SK-N-SH (cell line): ENCODE data around the gene PTX3. TPM values are rescaled to one million over a fixed set of nuclear protein-coding genes. Genes with fewer than 3 reads are reported as not detected.

Experiments
- CTCF ChIA-PET: fragments of 300-600, 350-600 bp; formaldehyde crosslinking; extraction: SDS; loops from one replicate; lab custom pipeline; 2021; lab: Yijun Ruan, JAX
- POLR2A ChIA-PET: fragments of 350-600 bp; sonication (Branson Sonifier 250); formaldehyde crosslinking; extraction: SDS; loops from one replicate; lab custom pipeline; 2020; ENCODE audit warnings: antibody characterized with exemption, inconsistent platforms; lab: Yijun Ruan, JAX
- DNase-seq: peaks from one replicate; pipeline ENCODE4 v3.0.0; 2012
- H2AFZ ChIP-seq: fragments of 200-600 bp; sonication (generic); 2 replicates; pipeline ENCODE4 v1.8.1; 2016; ENCODE audit warnings: antibody characterized with exemption, mild to moderate bottlenecking, low read depth
- H3F3A ChIP-seq: fragments of 200-600 bp; sonication (generic); replicated peaks from 2 replicates; pipeline ENCODE3; 2016; ENCODE audit warnings: antibody characterized with exemption, mild to moderate bottlenecking; ENCODE audit not compliant: insufficient read depth
- H3K27ac ChIP-seq, 2 experiments: fragments of 200-500 bp in 1 of 2; fragments of 200-600 bp in 1 of 2; sonication (Bioruptor generic) in 1 of 2; sonication (generic), shearing (Covaris generic) in 1 of 2; 2 replicates each; pipeline versions ENCODE4 v1.5.1 to v1.6.1; 2014 to 2016; ENCODE audit warnings: low read depth in 2 of 2, inconsistent platforms in 1 of 2, low read length in 1 of 2, mild to moderate bottlenecking in 1 of 2, mixed read lengths in 1 of 2
- H3K27me3 ChIP-seq: fragments of 200-600 bp; sonication (generic), shearing (Covaris generic); 2 replicates; pipeline ENCODE4 v1.6.1; 2016; ENCODE audit warnings: mixed run types; ENCODE audit not compliant: insufficient read depth
- H3K36me3 ChIP-seq, 2 experiments: fragments of 200-500 bp in 1 of 2; fragments of 200-600 bp in 1 of 2; sonication (Bioruptor generic) in 1 of 2; sonication (generic) in 1 of 2; replicated peaks in 1 of 2; 2 replicates each; pipeline versions ENCODE3 to v1.5.1; 2014 to 2016; ENCODE audit warnings: low read length in 1 of 2, mild to moderate bottlenecking in 1 of 2; ENCODE audit not compliant: insufficient read depth in 2 of 2, control insufficient read depth in 1 of 2
- H3K4me1 ChIP-seq, 2 experiments: fragments of 200-500 bp in 1 of 2; fragments of 200-600 bp in 1 of 2; sonication (Bioruptor generic) in 1 of 2; sonication (generic), shearing (Covaris generic) in 1 of 2; 2 replicates each; pipeline versions ENCODE4 v1.5.1 to v1.6.1; 2014 to 2016; ENCODE audit warnings: low read depth in 1 of 2, low read length in 1 of 2, mixed run types in 1 of 2; ENCODE audit not compliant: insufficient read depth in 2 of 2, control insufficient read depth in 1 of 2
- H3K4me2 ChIP-seq: fragments of 200-600 bp; sonication (generic), shearing (Covaris generic); 2 replicates; pipeline ENCODE4 v1.6.1; 2017; ENCODE audit warnings: mixed run types
- H3K4me3 ChIP-seq, 2 experiments: fragments of 200-500 bp in 1 of 2; fragments of 200-600 bp in 1 of 2; sonication (Bioruptor generic) in 1 of 2; sonication (generic), shearing (Covaris generic) in 1 of 2; 2 replicates each; pipeline versions ENCODE4 v1.5.1 to v1.8.1; 2014 to 2016; ENCODE audit warnings: low read depth in 2 of 2, inconsistent platforms in 1 of 2, low read length in 1 of 2, mild to moderate bottlenecking in 1 of 2, mixed read lengths in 1 of 2, moderate library complexity in 1 of 2
- H3K79me2 ChIP-seq: fragments of 200-600 bp; sonication (generic); 2 replicates; pipeline ENCODE4 v1.8.1; 2017; ENCODE audit warnings: mild to moderate bottlenecking; ENCODE audit not compliant: insufficient read depth
- H3K9ac ChIP-seq: fragments of 200-600 bp; sonication (generic); 2 replicates; pipeline ENCODE4 v1.6.1; 2017; ENCODE audit warnings: mixed run types
- H3K9me2 ChIP-seq: fragments of 200-600 bp; sonication (generic); 2 replicates; pipeline ENCODE4 v1.6.1; 2017; ENCODE audit warnings: mixed run types
- H3K9me3 ChIP-seq: fragments of 200-600 bp; sonication (generic); 2 replicates; pipeline ENCODE4 v1.6.1; 2017; ENCODE audit warnings: mixed run types, mild to moderate bottlenecking, moderate library complexity
- H4K20me1 ChIP-seq: fragments of 200-600 bp; sonication (generic); 2 replicates; pipeline ENCODE4 v1.6.1; 2017; ENCODE audit warnings: mild to moderate bottlenecking, mixed run types; ENCODE audit not compliant: insufficient read depth
- CHD2 ChIP-seq: fragments of 150-350 bp; IDR thresholded peaks from 2 replicates; pipeline ENCODE4 v1.6.1; 2018; ENCODE audit warnings: low read length; ENCODE audit not compliant: partially characterized antibody
- EP300 ChIP-seq, 2 experiments: IDR thresholded peaks; 2 replicates each; pipeline versions ENCODE4 v1.4.0 to v1.6.1; 2012; ENCODE audit warnings: borderline replicate concordance in 1 of 2, low read depth in 1 of 2, low read length in 1 of 2
- EZH2phosphoT487 ChIP-seq: fragments of 200-600 bp; sonication (generic); IDR thresholded peaks from 2 replicates; pipeline ENCODE4 v1.6.1; 2017; ENCODE audit warnings: low read depth, mixed run types, mild to moderate bottlenecking, antibody characterized with exemption, moderate library complexity, borderline replicate concordance
- FOXJ3 ChIP-seq: sonication (generic); formaldehyde crosslinking; IDR thresholded peaks from 2 replicates; pipeline ENCODE4 v1.5.1; 2020; ENCODE audit warnings: mild to moderate bottlenecking, missing genetic modification reagents
- FOXM1 ChIP-seq: IDR thresholded peaks from 2 replicates; pipeline ENCODE4 v1.4.0; 2012; ENCODE audit warnings: low read depth, mild to moderate bottlenecking
- IRF3 ChIP-seq: fragments of 150-350 bp; IDR thresholded peaks from 2 replicates; pipeline ENCODE4 v1.6.1; 2016; ENCODE audit warnings: mild to moderate bottlenecking, low read depth, low read length
- NRF1 ChIP-seq: IDR thresholded peaks from 2 replicates; pipeline ENCODE4 v1.6.1; 2012; ENCODE audit warnings: low read depth, mild to moderate bottlenecking, low read length
- PBX3 ChIP-seq: IDR thresholded peaks from 2 replicates; pipeline ENCODE4; 2012
- POLR2AphosphoS5 ChIP-seq: IDR thresholded peaks from 2 replicates; pipeline ENCODE4 v1.6.1; 2012; ENCODE audit warnings: low read depth, low read length
- RAD21 ChIP-seq: IDR thresholded peaks from 2 replicates; pipeline ENCODE4 v1.6.1; 2012; ENCODE audit warnings: mild to moderate bottlenecking, low read length
- SMC3 ChIP-seq: IDR thresholded peaks from 2 replicates; pipeline ENCODE4 v1.6.1; 2012; ENCODE audit warnings: low read depth, low read length, improper control_type of control experiment
- TCF12 ChIP-seq: IDR thresholded peaks from 2 replicates; pipeline ENCODE4 v1.4.0; 2012
- WGBS: methylation state at CpG from one replicate; pipeline ENCODE4 v1.1.6; 2017; ENCODE audit warnings: low lambda C conversion rate; 5-methylcytosine and 5-hydroxymethylcytosine counted together
- polyA plus RNA-seq, 3 experiments: library from polyadenylated mRNA; depleted of rRNA; stranded (reverse); fragments of >200 nt; gene quantifications; 2 replicates each; pipeline ENCODE4 v1.2.3, GENCODE V29; 2012
- TF ChIP-seq, protein P1 (sequence below): fragments of 200-600 bp; sonication (generic); IDR thresholded peaks from 2 replicates; pipeline ENCODE4 v1.6.1; 2017; ENCODE audit warnings: antibody characterized with exemption, mild to moderate bottlenecking, moderate library complexity
- TF ChIP-seq, protein P2 (sequence below): fragments of 150-350 bp; IDR thresholded peaks from 2 replicates; pipeline ENCODE4 v1.6.1; 2017; ENCODE audit warnings: antibody characterized with exemption, low read length, low read depth, borderline replicate concordance
- TF ChIP-seq, protein P3 (sequence below): IDR thresholded peaks from 2 replicates; pipeline ENCODE4 v1.4.0; 2012; ENCODE audit warnings: low read depth, borderline replicate concordance

Gene PTX3
- polyA plus RNA-seq, 1 of the 3 experiments (the other 2 are of a cell fraction) = 208 TPM

- POLR2A ChIA-PET = no interaction called here
- TF ChIP-seq, protein P1, sequence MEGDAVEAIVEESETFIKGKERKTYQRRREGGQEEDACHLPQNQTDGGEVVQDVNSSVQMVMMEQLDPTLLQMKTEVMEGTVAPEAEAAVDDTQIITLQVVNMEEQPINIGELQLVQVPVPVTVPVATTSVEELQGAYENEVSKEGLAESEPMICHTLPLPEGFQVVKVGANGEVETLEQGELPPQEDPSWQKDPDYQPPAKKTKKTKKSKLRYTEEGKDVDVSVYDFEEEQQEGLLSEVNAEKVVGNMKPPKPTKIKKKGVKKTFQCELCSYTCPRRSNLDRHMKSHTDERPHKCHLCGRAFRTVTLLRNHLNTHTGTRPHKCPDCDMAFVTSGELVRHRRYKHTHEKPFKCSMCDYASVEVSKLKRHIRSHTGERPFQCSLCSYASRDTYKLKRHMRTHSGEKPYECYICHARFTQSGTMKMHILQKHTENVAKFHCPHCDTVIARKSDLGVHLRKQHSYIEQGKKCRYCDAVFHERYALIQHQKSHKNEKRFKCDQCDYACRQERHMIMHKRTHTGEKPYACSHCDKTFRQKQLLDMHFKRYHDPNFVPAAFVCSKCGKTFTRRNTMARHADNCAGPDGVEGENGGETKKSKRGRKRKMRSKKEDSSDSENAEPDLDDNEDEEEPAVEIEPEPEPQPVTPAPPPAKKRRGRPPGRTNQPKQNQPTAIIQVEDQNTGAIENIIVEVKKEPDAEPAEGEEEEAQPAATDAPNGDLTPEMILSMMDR = no peak
- TF ChIP-seq FOXJ3 (no peak), IRF3 (no peak), FOXM1 (no peak), CHD2 (no peak), EZH2phosphoT487 (no peak), NRF1 (no peak), EP300 (IDR thresholded peaks at IDR 0.05; ENCODE audit: borderline replicate concordance in 1 of 2, low read depth in 1 of 2, low read length in 1 of 2) (no peak), TCF12 (no peak)
- CTCF ChIA-PET = interaction anchor here (0.9 to 1.0 kb wide), 2 partner anchors 16 to 100 kb away, joined by 3 read pairs; no protein-coding TSS in a partner anchor
- Histone ChIP-seq H3K36me3 (no peaks in the 10 kb centered on the region), H3K27me3 (no peaks in the 10 kb centered on the region), H3K79me2 (no peaks in the 10 kb centered on the region), H3K9me2 (no peaks in the 10 kb centered on the region), H3K9ac (no peak overlapping the region), H3K4me3 (no peak overlapping the region), H2AFZ (no peak overlapping the region), H3K4me1 (peaks cover 0 to 8% of the 10 kb centered on the region in 2 experiments; a peak in 2 of 4 replicates), H3F3A (peaks cover 7% of the 10 kb centered on the region), H3K9me3 (no peaks in the 10 kb centered on the region), H4K20me1 (no peaks in the 10 kb centered on the region), H3K27ac (no peak overlapping the region), H3K4me2 (no peak overlapping the region)
- no peak for DNase-seq
Measured at GRCh38 chr3:157393113-157393512, 43.5 kb upstream of the PTX3 start.

- 50% methylated on average over 1 of the region's 1 CpG for WGBS
- H3K4me2 ChIP-seq = no peak overlapping the region
- H2AFZ ChIP-seq = no peak overlapping the region
- no peaks in the 10 kb centered on the region for H3K9me3 ChIP-seq
- DNase-seq = no peak
- POLR2A ChIA-PET = no interaction called here
- H3K9ac ChIP-seq = no peak overlapping the region
- H4K20me1 ChIP-seq = no peaks in the 10 kb centered on the region
- H3K4me1 ChIP-seq = peaks cover 0 to under 1% of the 10 kb centered on the region in 2 experiments; a peak in 2 of 4 replicates
- CTCF ChIA-PET = interaction anchor here (0.6 kb wide), 1 partner anchor 12 kb away, joined by 3 read pairs; no protein-coding TSS in a partner anchor
- no peak overlapping the region for H3K4me3 ChIP-seq
- H3K36me3 ChIP-seq = no peaks in the 10 kb centered on the region
- H3F3A ChIP-seq = no peaks in the 10 kb centered on the region
- no peaks in the 10 kb centered on the region for H3K79me2 ChIP-seq
- no peaks in the 10 kb centered on the region for H3K9me2 ChIP-seq
- H3K27me3 ChIP-seq = no peaks in the 10 kb centered on the region
- H3K27ac ChIP-seq = no peak overlapping the region
- TF ChIP-seq, protein P2, sequence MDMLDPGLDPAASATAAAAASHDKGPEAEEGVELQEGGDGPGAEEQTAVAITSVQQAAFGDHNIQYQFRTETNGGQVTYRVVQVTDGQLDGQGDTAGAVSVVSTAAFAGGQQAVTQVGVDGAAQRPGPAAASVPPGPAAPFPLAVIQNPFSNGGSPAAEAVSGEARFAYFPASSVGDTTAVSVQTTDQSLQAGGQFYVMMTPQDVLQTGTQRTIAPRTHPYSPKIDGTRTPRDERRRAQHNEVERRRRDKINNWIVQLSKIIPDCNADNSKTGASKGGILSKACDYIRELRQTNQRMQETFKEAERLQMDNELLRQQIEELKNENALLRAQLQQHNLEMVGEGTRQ = no peak
- TF ChIP-seq POLR2AphosphoS5 (no peak), PBX3 (no peak), CHD2 (no peak), SMC3 (no peak), IRF3 (no peak), EZH2phosphoT487 (no peak), RAD21 (no peak), TCF12 (no peak)
- TF ChIP-seq, protein P3, sequence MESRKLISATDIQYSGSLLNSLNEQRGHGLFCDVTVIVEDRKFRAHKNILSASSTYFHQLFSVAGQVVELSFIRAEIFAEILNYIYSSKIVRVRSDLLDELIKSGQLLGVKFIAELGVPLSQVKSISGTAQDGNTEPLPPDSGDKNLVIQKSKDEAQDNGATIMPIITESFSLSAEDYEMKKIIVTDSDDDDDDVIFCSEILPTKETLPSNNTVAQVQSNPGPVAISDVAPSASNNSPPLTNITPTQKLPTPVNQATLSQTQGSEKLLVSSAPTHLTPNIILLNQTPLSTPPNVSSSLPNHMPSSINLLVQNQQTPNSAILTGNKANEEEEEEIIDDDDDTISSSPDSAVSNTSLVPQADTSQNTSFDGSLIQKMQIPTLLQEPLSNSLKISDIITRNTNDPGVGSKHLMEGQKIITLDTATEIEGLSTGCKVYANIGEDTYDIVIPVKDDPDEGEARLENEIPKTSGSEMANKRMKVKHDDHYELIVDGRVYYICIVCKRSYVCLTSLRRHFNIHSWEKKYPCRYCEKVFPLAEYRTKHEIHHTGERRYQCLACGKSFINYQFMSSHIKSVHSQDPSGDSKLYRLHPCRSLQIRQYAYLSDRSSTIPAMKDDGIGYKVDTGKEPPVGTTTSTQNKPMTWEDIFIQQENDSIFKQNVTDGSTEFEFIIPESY = no peak
- TF ChIP-seq, protein P1 = no peak
Measured at GRCh38 chr3:157394411-157394810, 42.2 kb upstream of the PTX3 start.
